ENCODE data around the gene LIN7C.

DNA sequence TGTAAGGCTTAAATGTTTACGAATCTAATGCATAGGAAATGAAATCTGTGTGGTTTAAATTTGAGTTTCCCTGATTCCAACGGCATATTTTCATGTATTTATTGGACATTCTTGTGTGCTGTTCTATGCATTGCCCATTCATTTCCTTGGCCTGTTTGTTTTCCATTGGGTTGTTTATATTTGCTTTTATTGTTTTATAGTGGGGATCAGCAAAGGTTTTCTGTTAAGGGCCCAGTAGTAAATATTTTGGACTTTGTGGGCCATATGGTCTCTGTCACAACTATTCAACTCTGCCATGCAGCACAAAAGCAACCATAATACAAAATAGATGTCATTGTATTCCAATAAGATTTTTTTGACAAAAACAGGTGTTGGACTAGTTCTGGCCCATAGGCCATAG lies 28.7 kb downstream of the LIN7C start:
- no peak for TF ChIP-seq BHLHE40 (IDR thresholded peaks at IDR 0.05; ENCODE audit: low read depth, low read length)
- no peak for TF ChIP-seq PHF8 (IDR thresholded peaks at IDR 0.05; ENCODE audit: borderline replicate concordance, low read depth)
- TF ChIP-seq, protein P1, sequence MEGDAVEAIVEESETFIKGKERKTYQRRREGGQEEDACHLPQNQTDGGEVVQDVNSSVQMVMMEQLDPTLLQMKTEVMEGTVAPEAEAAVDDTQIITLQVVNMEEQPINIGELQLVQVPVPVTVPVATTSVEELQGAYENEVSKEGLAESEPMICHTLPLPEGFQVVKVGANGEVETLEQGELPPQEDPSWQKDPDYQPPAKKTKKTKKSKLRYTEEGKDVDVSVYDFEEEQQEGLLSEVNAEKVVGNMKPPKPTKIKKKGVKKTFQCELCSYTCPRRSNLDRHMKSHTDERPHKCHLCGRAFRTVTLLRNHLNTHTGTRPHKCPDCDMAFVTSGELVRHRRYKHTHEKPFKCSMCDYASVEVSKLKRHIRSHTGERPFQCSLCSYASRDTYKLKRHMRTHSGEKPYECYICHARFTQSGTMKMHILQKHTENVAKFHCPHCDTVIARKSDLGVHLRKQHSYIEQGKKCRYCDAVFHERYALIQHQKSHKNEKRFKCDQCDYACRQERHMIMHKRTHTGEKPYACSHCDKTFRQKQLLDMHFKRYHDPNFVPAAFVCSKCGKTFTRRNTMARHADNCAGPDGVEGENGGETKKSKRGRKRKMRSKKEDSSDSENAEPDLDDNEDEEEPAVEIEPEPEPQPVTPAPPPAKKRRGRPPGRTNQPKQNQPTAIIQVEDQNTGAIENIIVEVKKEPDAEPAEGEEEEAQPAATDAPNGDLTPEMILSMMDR (IDR thresholded peaks at IDR 0.05): no peak
- TF ChIP-seq POLR2A (IDR thresholded peaks at IDR 0.05; ENCODE audit: low read length): no peak
- TF ChIP-seq, protein P2, sequence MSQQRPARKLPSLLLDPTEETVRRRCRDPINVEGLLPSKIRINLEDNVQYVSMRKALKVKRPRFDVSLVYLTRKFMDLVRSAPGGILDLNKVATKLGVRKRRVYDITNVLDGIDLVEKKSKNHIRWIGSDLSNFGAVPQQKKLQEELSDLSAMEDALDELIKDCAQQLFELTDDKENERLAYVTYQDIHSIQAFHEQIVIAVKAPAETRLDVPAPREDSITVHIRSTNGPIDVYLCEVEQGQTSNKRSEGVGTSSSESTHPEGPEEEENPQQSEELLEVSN (IDR thresholded peaks at IDR 0.05; ENCODE audit: borderline replicate concordance, low read depth): no peak
- no peak for TF ChIP-seq SMC3 (IDR thresholded peaks at IDR 0.05)
- TF ChIP-seq CEBPB (IDR thresholded peaks at IDR 0.05): no peak
- no peak for TF ChIP-seq NR3C1 (IDR thresholded peaks at IDR 0.05)
- no peak for TF ChIP-seq RARB (CRISPR knock-in tag; IDR thresholded peaks at IDR 0.05)
- TF ChIP-seq REST (IDR thresholded peaks at IDR 0.05): no peak
- TF ChIP-seq, protein P3, sequence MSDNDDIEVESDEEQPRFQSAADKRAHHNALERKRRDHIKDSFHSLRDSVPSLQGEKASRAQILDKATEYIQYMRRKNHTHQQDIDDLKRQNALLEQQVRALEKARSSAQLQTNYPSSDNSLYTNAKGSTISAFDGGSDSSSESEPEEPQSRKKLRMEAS (IDR thresholded peaks at IDR 0.05): no peak
- no peak for TF ChIP-seq EP300 (IDR thresholded peaks at IDR 0.05)
